A549 (cell line): ENCODE results near the gene TEKT5. TPM values are rescaled to one million over a fixed set of nuclear protein-coding genes. Genes with fewer than 3 reads are reported as not detected.

Experiments
- ATAC-seq, 2 experiments: fragments of 200-7000 bp in 1 of 2; fragments of >200 bp in 1 of 2; cut with Nextera tagmentation in 1 of 2; cut with Tn5 transposase in 1 of 2; 3 replicates each; pipeline versions ENCODE4 v1.8.0 to v1.9.1; 2018 to 2020; ENCODE audit warnings: mild to moderate bottlenecking in 1 of 2, moderate library complexity in 1 of 2
- CTCF ChIA-PET: fragments of 300-600 bp; sonication (Branson Sonifier 250); formaldehyde crosslinking; extraction: SDS; loops from one replicate; lab custom pipeline; 2021; ENCODE audit warnings: antibody characterized with exemption, inconsistent platforms; lab: Yijun Ruan, JAX
- POLR2A ChIA-PET: fragments of 350-600 bp; formaldehyde crosslinking; extraction: SDS; loops from one replicate; lab custom pipeline; 2021; ENCODE audit warnings: antibody characterized with exemption, inconsistent platforms; lab: Yijun Ruan, JAX
- DNase-seq, 2 experiments: peaks; one replicate each; pipeline versions ENCODE4 v3.0.0 to v3.0.0-alpha.2; 2011 to 2016; ENCODE audit warnings: low read depth in 1 of 2, low spot score in 1 of 2
- FAIRE-seq: peaks from 2 replicates; lab custom pipeline; 2011; peaks lifted over from hg19 to GRCh38; lab: Jason Lieb, UNC
- H3K27ac ChIP-seq, 2 experiments: fragments of >200 bp; sonication (Bioruptor Twin); formaldehyde crosslinking; 3 replicates each; pipeline ENCODE4 v1.5.1; 2016 to 2017
- H3K4me1 ChIP-seq: fragments of >200 bp; sonication (Bioruptor Twin); formaldehyde crosslinking; 3 replicates; pipeline ENCODE4 v1.6.1; 2016
- H3K4me2 ChIP-seq: fragments of >200 bp; sonication (Bioruptor Twin); formaldehyde crosslinking; 3 replicates; pipeline ENCODE4 v1.6.1; 2016
- H3K4me3 ChIP-seq: fragments of >200 bp; sonication (Bioruptor Twin); formaldehyde crosslinking; 3 replicates; pipeline ENCODE4 v1.5.1; 2016
- H3K9me3 ChIP-seq: fragments of >200 bp; sonication (Bioruptor Twin); formaldehyde crosslinking; 3 replicates; pipeline ENCODE4 v1.6.1; 2016
- CBX2 ChIP-seq: fragments of 200-600 bp; sonication (generic); IDR thresholded peaks from 2 replicates; pipeline ENCODE4 v1.6.1; 2016; ENCODE audit warnings: low read depth, mild to moderate bottlenecking, borderline replicate concordance
- CEBPB ChIP-seq, 2 experiments: fragments of >200 bp in 1 of 2; sonication (Bioruptor Twin) in 1 of 2; formaldehyde crosslinking in 1 of 2; IDR thresholded peaks; 2 replicates each; pipeline ENCODE4 v1.6.1; 2012 to 2016
- CHD2 ChIP-seq: fragments of 150-350 bp; IDR thresholded peaks from 2 replicates; pipeline ENCODE4 v1.6.1; 2014; ENCODE audit warnings: low read length; ENCODE audit not compliant: partially characterized antibody
- CHD4 ChIP-seq: fragments of 200-600 bp; sonication (generic); IDR thresholded peaks from 2 replicates; pipeline ENCODE4 v1.6.1; 2016; ENCODE audit warnings: antibody characterized with exemption, mild to moderate bottlenecking, borderline replicate concordance
- CTCF ChIP-seq: fragments of >200 bp; sonication (Bioruptor Twin); formaldehyde crosslinking; IDR thresholded peaks from 3 replicates; pipeline ENCODE4 v1.5.1; 2016
- EHF ChIP-seq: fragments of 250-450 bp; sonication (Bioruptor Pico); IDR thresholded peaks from 2 replicates; pipeline ENCODE4 v1.5.0; 2020; ENCODE audit warnings: mild to moderate bottlenecking
- EP300 ChIP-seq, 2 experiments: fragments of >200 bp; sonication (Bioruptor Twin); formaldehyde crosslinking; IDR thresholded peaks; 2 replicates in 1 of 2; 3 replicates in 1 of 2; pipeline ENCODE4 v1.6.1; 2016 to 2017
- FOSB ChIP-seq: fragments of 250-450 bp; sonication (Bioruptor Pico); IDR thresholded peaks from 2 replicates; pipeline ENCODE4 v1.5.0; 2020; ENCODE audit warnings: mild to moderate bottlenecking, moderate library complexity
- FOSL2 ChIP-seq, 2 experiments: fragments of 450-650 bp in 1 of 2; fragments of >200 bp in 1 of 2; sonication (Bioruptor Twin) in 1 of 2; formaldehyde crosslinking; IDR thresholded peaks; 2 replicates each; pipeline versions ENCODE4 v1.5.0 to v1.6.1; 2016 to 2020; ENCODE audit warnings: mild to moderate bottlenecking in 1 of 2, moderate library complexity in 1 of 2
- FOXS1 ChIP-seq: fragments of 250-450 bp; sonication (Bioruptor Pico); IDR thresholded peaks from 2 replicates; pipeline ENCODE4 v1.5.0; 2020; ENCODE audit warnings: mild to moderate bottlenecking, moderate library complexity
- HOXA7 ChIP-seq: fragments of 250-450 bp; sonication (Bioruptor Pico); IDR thresholded peaks from 2 replicates; pipeline ENCODE4 v1.5.0; 2020; ENCODE audit warnings: mild to moderate bottlenecking, moderate library complexity
- HOXB13 ChIP-seq: fragments of 250-450 bp; sonication (Bioruptor Pico); IDR thresholded peaks from 2 replicates; pipeline ENCODE4 v1.5.0; 2020; ENCODE audit warnings: low read depth, mild to moderate bottlenecking, moderate library complexity
- JUN ChIP-seq, 2 experiments: fragments of >200 bp; sonication (Bioruptor Twin); formaldehyde crosslinking; IDR thresholded peaks; 2 replicates in 1 of 2; 3 replicates in 1 of 2; pipeline ENCODE4 v1.6.1; 2016 to 2017
- MAFK ChIP-seq: fragments of 450-650 bp; IDR thresholded peaks from 2 replicates; pipeline ENCODE4 v1.6.1; 2014; ENCODE audit not compliant: partially characterized antibody
- MAX ChIP-seq: IDR thresholded peaks from 2 replicates; pipeline ENCODE4 v1.6.1; 2012
- MYC ChIP-seq: IDR thresholded peaks from 2 replicates; pipeline ENCODE4 v1.6.1; 2012; ENCODE audit warnings: mild to moderate bottlenecking, inconsistent platforms, low read length, improper control_type of control experiment, borderline replicate concordance
- NPAS2 ChIP-seq: fragments of 250-450 bp; sonication (Bioruptor Pico); IDR thresholded peaks from 2 replicates; pipeline ENCODE4 v1.8.0; 2022; ENCODE audit warnings: mild to moderate bottlenecking, moderate library complexity, borderline replicate concordance
- PHF8 ChIP-seq: fragments of 200-600 bp; sonication (generic); IDR thresholded peaks from 2 replicates; pipeline ENCODE4 v1.6.1; 2016; ENCODE audit warnings: low read depth, mild to moderate bottlenecking, antibody characterized with exemption, moderate library complexity, borderline replicate concordance
- RAD21 ChIP-seq, 2 experiments: fragments of >200 bp in 1 of 2; sonication (Bioruptor Twin) in 1 of 2; formaldehyde crosslinking in 1 of 2; IDR thresholded peaks in 1 of 2; conservative IDR thresholded peaks in 1 of 2; 2 replicates in 1 of 2; 3 replicates in 1 of 2; pipeline ENCODE4 v1.6.1; 2012 to 2018; ENCODE audit warnings: inconsistent platforms in 1 of 2
- RARB ChIP-seq: fragments of 250-450 bp; sonication (Bioruptor Pico); IDR thresholded peaks from 2 replicates; pipeline ENCODE4 v1.8.0; 2021; ENCODE audit warnings: mild to moderate bottlenecking, moderate library complexity
- RNF2 ChIP-seq: fragments of 200-600 bp; sonication (generic); IDR thresholded peaks from 2 replicates; pipeline ENCODE4 v1.6.1; 2016; ENCODE audit warnings: low read depth, mild to moderate bottlenecking, antibody characterized with exemption, moderate library complexity, borderline replicate concordance
- TP53 ChIP-seq: fragments of 250-450 bp; sonication (Bioruptor Pico); IDR thresholded peaks from 2 replicates; pipeline ENCODE4 v1.5.0; 2021; ENCODE audit warnings: mild to moderate bottlenecking, moderate library complexity
- USF2 ChIP-seq: fragments of 450-650 bp; IDR thresholded peaks from 2 replicates; pipeline ENCODE4 v1.6.1; 2014; ENCODE audit warnings: antibody characterized with exemption
- ZNF302 ChIP-seq: fragments of 250-450 bp; sonication (Bioruptor Pico); IDR thresholded peaks from 2 replicates; pipeline ENCODE4 v1.9.0; 2021; ENCODE audit warnings: inconsistent platforms, mild to moderate bottlenecking, moderate library complexity
- ZSCAN20 ChIP-seq: fragments of 250-450 bp; sonication (Bioruptor Pico); IDR thresholded peaks from 2 replicates; pipeline ENCODE4 v1.8.0; 2022; ENCODE audit warnings: mild to moderate bottlenecking, moderate library complexity
- WGBS: methylation state at CpG from one replicate; pipeline ENCODE4 v1.1.6; 2017; ENCODE audit errors: missing lambda C conversion rate; 5-methylcytosine and 5-hydroxymethylcytosine counted together
- polyA plus RNA-seq, 4 experiments: library from polyadenylated mRNA; depleted of rRNA in 3 of 4; stranded (reverse); fragments of >200 nt; fragmentation: RNase III in 1 of 4; extraction: RNeasy Plus Mini Kit Qiagen cat#74134 plus additional on column Dnase treatment in 1 of 4; gene quantifications; 2 replicates in 3 of 4; 3 replicates in 1 of 4; pipeline ENCODE4 v1.2.3, GENCODE V29; 2011 to 2017
- TF ChIP-seq, protein P1 (sequence below): fragments of 250-450 bp; sonication (Bioruptor Pico); IDR thresholded peaks from 2 replicates; pipeline ENCODE4 v1.5.0; 2020; ENCODE audit warnings: low read depth, mild to moderate bottlenecking, moderate library complexity
- TF ChIP-seq, protein P2 (sequence below): fragments of >200 bp; sonication (Bioruptor Twin); formaldehyde crosslinking; IDR thresholded peaks from 2 replicates; pipeline ENCODE4 v1.6.1; 2016

TEKT5 gene
- polyA plus RNA-seq, 2 of the 4 experiments (the other 2 are of a cell fraction): 0.14 TPM; not detected in 1

DNA sequence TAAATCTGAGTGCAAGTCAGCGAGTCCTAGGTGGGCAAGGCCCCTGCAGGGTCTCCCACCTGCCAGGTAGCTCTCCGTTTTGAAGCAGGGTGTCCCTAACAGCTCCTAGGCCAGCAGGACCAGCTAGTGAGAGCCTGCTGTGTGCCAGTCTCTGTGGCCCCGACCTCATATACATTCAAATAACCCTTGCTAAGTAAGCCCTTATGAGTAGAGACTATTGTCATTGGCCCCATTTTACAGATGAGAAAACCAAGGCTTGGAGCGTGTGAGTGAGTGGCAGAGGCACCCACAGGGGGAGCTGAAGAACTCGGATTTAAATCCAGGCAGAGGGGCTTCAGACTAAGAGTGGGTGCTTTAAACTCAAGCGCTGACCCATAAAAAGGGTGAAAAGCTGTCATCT, 74.6 kb downstream of the TEKT5 start:
- POLR2A ChIA-PET: no interaction called here
- no peak for ATAC-seq
- Histone ChIP-seq H3K4me2 (no peak overlapping the region), H3K4me1 (peaks cover 17% of the 10 kb centered on the region; the same call in 2 of the 3 replicates)
- 58% methylated on average over 6 of the region's 6 CpGs for WGBS
- TF ChIP-seq, protein P1, sequence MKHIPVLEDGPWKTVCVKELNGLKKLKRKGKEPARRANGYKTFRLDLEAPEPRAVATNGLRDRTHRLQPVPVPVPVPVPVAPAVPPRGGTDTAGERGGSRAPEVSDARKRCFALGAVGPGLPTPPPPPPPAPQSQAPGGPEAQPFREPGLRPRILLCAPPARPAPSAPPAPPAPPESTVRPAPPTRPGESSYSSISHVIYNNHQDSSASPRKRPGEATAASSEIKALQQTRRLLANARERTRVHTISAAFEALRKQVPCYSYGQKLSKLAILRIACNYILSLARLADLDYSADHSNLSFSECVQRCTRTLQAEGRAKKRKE (CRISPR knock-in tag): no peak
- TF ChIP-seq, protein P2, sequence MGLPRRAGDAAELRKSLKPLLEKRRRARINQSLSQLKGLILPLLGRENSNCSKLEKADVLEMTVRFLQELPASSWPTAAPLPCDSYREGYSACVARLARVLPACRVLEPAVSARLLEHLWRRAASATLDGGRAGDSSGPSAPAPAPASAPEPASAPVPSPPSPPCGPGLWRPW: no peak
- TF ChIP-seq, all 56 proteins: peak for 0
- DNase-seq (no peak), FAIRE-seq (no peak)
- Histone ChIP-seq H3K27ac (no peak overlapping the region), H3K9me3 (no peaks in the 10 kb centered on the region), H3K4me3 (no peak overlapping the region)
- CTCF ChIA-PET: interaction anchor here (0.5 to 1.3 kb wide), 2 partner anchors 9 to 97 kb away, joined by 3 to 4 read pairs; no protein-coding TSS in a partner anchor

DNA sequence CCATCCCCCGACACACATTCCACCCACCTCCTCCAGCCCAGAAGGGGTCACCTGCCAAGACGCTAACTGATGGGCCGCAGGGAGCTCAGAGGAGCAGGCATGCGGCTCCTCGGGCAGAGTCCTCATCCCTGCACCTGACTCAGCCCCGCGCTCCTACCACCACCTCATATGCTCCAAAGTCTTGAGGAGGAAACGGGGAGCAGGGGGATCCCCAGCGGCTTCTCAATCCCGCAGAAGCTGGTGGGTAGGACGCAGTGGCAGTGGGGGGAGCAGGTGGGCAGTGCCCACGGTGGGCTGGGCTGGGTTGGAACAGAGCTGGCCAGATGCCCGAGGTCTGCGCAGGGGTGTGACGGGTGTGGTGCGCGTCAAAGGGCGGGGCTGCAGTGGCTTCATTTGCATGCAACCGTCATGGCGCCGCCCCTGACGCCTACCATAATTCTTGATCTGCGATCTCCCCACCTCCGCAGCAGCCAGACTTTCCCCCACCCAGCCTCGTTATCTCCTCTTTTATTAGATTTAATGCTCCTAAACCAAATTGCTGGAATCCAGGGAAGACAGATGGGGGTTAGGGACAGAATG, 75.4 kb downstream of the TEKT5 start:
- no peak overlapping the region for H3K4me3 ChIP-seq
- no peak for ATAC-seq
- no peaks in the 10 kb centered on the region for H3K9me3 ChIP-seq
- WGBS: 76% methylated on average over 24 of the region's 25 CpGs
- TF ChIP-seq MAFK (no peak), HOXA7 (CRISPR knock-in tag) (no peak), CTCF (no peak), ZSCAN20 (CRISPR knock-in tag) (no peak), CHD4 (no peak), EP300 (IDR thresholded peaks at IDR 0.05) (no peak), RAD21 (conservative IDR thresholded peaks at IDR 0.05 in 1 of 2, IDR thresholded peaks at IDR 0.05 in 1 of 2) (no peak), PHF8 (no peak), TP53 (no peak), CBX2 (no peak), RNF2 (no peak), HOXB13 (CRISPR knock-in tag) (no peak)
- TF ChIP-seq, all 56 proteins: peak for 0
- POLR2A ChIA-PET: no interaction called here
- DNase-seq (no peak), FAIRE-seq (no peak)
- Histone ChIP-seq H3K27ac (no peak overlapping the region; a peak in 1 of 6 replicates), H3K4me1 (peaks cover 17% of the 10 kb centered on the region; the same call in 2 of the 3 replicates), H3K4me2 (peak overlapping the region; percentile 37; the same call in 2 of the 3 replicates)
- CTCF ChIA-PET: interaction anchor here (1.3 kb wide), 1 partner anchor 10 kb away, joined by 4 read pairs; no protein-coding TSS in a partner anchor

GRCh38 chr16:10618710-10619209, 76.0 kb downstream of the TEKT5 start:
- ATAC-seq (no peak), DNase-seq (no peak), FAIRE-seq (no peak)
- H3K27ac ChIP-seq: no peak overlapping the region
- no peak overlapping the region for H3K4me3 ChIP-seq
- H3K4me1 ChIP-seq: peaks cover 17% of the 10 kb centered on the region; the same call in 2 of the 3 replicates
- H3K4me2 ChIP-seq: no peak overlapping the region
- 85% methylated on average over 11 of the region's 13 CpGs for WGBS
- no peaks in the 10 kb centered on the region for H3K9me3 ChIP-seq
- POLR2A ChIA-PET: no interaction called here
- CTCF ChIA-PET: interaction anchor here (1.3 kb wide), 1 partner anchor 11 kb away, joined by 4 read pairs; no protein-coding TSS in a partner anchor
- TF ChIP-seq RARB (CRISPR knock-in tag) (no peak), CEBPB (IDR thresholded peaks at IDR 0.05) (no peak), FOXS1 (CRISPR knock-in tag) (no peak), NPAS2 (CRISPR knock-in tag) (no peak), ZNF302 (CRISPR knock-in tag) (no peak), PHF8 (no peak), MAX (no peak), MAFK (no peak), CHD2 (no peak), HOXA7 (CRISPR knock-in tag) (no peak), FOSB (CRISPR knock-in tag) (no peak), EHF (CRISPR knock-in tag) (no peak), MYC (no peak), JUN (IDR thresholded peaks at IDR 0.05) (no peak), FOSL2 (IDR thresholded peaks at IDR 0.05) (no peak), FOSL2 (CRISPR knock-in tag; IDR thresholded peaks at IDR 0.05) (no peak), USF2 (no peak)
- TF ChIP-seq, protein P1 (CRISPR knock-in tag): no peak
- TF ChIP-seq, protein P2: no peak
